IPS-18c (cell line): Measurements from ENCODE around the gene RHEB.

Experiments used
- H3K4me3 ChIP-seq: 2 replicates; pipeline ENCODE4 v1.7.0; 2013; ENCODE audit warnings: low read depth, mild to moderate bottlenecking, low read length, moderate library complexity; ENCODE audit not compliant: insufficient read depth
- H3K9me3 ChIP-seq: one replicate; pipeline ENCODE4 v1.6.1; 2013; ENCODE audit warnings: mild to moderate bottlenecking, low read length, moderate library complexity; ENCODE audit not compliant: control insufficient read depth, insufficient read depth

The RHEB gene

DNA sequence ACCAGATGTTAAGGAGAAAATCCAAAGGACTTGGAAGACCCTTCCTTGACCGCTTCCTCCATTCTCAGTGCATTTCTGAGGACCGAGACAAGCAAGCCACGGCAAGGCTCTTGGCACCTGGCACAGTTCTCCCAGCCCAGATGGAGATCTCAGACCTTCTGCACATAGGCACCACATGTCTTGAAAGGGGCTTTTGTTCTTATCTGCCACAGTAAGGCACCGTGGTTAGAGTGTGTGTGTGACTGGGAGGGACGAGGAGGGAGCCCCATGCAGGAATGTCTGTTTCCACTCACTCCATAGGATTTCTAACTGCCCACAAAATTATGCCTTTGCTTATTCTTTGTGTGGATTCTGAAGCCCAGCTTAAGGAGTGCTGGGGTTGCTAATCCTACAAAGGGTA is 99.6 kb downstream of the RHEB start:
- Histone ChIP-seq H3K4me3 (no peak overlapping the region), H3K9me3 (no peaks in the 10 kb centered on the region)

DNA sequence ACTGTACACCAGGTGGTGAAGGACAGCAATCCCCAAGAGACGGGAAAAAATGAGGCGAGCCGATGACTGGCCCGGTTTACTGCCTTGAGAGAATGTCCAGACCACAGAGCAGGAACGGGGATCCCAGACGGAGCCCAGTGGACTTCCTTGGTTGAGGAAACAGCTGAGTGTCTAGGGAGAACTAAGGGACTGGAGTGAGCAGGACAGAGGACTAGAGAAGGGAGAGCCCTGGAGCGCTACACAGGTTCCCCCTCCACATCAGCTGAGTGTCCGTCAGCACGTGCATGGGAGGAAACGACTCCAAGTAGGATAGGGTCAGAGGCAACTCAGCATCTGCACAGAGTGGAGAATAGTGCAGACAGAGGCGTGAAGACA is 102.8 kb downstream of the RHEB start:
- Histone ChIP-seq H3K9me3 (no peaks in the 10 kb centered on the region), H3K4me3 (no peak overlapping the region)

DNA sequence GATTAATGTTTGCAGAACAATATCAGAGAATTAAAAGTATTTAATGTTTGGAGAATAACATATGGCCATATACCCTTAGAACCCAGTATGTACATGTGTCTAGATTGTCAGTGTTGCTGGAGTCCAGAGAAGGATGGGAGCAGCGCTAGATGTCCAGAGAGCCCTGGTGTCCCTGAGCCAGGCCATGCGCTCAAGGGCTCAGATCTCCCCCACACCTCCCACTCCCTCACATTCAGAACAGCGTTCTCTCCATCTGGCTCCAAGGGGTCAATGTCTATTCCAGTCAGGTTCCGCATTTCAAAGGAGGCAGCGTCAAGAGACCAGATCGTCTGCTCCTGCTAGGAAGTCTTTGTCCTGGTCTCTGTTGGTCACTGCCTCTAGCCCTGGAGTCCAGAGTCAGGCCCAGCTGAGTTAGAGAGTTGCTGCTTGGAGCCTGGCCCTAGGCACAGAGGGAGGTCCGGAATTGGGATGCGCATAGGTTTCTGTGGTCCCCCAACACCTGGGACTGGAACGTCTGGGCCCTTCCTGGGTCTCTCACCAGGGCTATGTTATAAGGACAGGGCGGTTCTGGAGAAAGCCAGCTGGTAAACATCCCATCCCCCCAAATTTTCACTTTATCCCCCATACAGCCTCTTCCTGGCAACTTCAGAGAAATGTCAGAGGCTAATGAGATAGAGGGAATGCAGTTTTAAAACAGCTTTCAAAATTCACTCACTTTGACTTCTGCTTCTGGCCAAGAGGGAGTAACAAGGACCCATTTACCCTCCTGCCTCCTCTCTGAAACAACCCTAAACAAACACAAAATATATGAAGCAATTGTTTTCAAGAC is 103.4 kb downstream of the RHEB start:
- Histone ChIP-seq H3K4me3 (no peak overlapping the region), H3K9me3 (no peaks in the 10 kb centered on the region)
